ENCODE measurements around the gene OR2A14.
A peak's percentile ranks its signal among the peaks of the same experiment; 100 is the strongest.
"Not testable (repeated sequence)": the region's sequence is repeated elsewhere in the genome, so short reads cannot be mapped to it uniquely, and the experiment has no call there.

Gene OR2A14

DNA sequence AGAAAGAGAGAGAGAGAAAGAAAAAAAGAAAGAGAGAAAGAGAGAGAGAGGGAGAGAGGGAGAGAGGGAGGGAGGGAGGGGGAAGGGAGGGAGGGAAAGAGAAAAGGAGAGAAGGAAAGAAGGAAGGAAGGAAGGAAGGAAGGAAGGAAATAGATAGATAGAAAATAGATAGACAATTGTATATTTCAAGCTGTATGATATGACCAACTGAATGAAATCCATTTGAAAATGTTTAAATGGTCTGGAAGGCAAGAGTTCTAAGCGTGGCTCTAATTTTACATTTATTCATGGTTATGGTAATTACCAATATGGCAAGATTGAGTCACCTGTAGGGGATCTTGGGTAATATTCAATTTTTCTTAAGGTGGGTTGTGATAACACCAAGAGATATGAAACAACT is 35.9 kb downstream of the OR2A14 start:
- no peak for DNase-seq

- DNase-seq = no peak
These were observed 41.8 kb downstream of the OR2A14 start for GRCh38 chr7:144164784-144165183.

GRCh38 chr7:144171594-144172350 is 48.8 kb downstream of the OR2A14 start:
- DNase-seq = not testable (repeated sequence)

GRCh38 chr7:144174613-144175012 is 51.6 kb downstream of the OR2A14 start:
- no peak for DNase-seq

DNA sequence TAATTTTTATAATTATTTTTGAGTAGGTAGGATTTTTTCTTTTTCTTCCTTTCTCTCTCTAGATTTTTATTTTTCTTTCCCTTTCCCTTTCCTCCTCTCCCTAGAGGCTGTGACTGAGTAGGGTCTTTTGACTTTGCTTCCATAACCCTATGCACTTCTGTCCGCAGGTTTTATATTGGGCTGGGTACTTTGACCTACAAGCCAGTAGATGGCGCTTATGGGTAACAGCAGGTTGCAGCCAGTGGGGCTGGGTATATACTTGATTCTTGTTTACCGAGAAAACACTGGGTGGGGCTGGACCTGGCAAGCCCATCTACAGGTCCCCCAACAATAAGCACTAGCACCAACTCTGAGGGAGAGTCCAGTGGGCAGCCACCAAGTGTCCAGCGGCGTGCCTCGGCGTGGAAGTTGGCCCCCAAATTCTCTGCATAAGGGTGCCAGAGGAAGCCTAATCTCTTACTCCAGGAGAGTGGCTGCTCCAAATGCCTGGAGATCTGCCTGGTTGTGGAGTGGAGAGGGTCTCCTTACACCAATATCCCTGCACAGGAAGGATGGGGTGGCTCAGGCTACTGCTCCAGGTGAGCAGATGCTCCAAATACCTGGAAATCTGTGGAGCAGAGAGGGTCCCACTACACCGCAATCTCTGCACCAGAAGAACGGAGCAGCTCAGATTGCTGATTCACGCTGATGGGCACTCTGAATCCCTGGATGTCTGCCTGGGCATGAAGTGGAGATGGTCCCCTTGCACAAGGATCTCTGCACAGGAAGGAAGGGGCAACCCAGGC is 55.6 kb downstream of the OR2A14 start:
- DNase-seq = peak; percentile 25

DNA sequence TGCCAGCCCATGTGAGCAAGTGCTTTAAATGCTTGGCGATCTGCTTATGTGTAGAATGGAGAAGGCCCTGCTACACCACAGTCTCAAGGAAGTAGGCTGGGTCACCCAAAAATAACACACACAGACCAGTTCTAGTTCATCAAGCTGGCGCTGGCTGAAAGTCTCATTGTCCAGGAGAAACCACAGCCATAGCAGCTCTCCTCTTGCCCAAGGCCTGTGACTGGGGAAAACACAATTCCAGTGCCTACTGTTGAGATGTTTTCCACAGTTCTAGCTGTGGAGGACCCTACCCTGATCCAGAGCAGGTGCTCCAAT is 56.1 kb downstream of the OR2A14 start:
- not testable (repeated sequence) for DNase-seq

Data from RPMI8226 (cell line).